K562 (cell line): Measurements from ENCODE around the gene SPEF1. TPM values are rescaled to one million over a fixed set of nuclear protein-coding genes. Genes with fewer than 3 reads are reported as not detected.

Source experiments
- ATF1 ChIP-seq, 2 experiments: fragments of 450-650 bp in 1 of 2; IDR thresholded peaks; 2 replicates each; pipeline ENCODE4 v1.6.1; 2016; ENCODE audit warnings: missing compliant biosample characterization in 1 of 2, missing genetic modification characterization in 1 of 2
- C11orf30 ChIP-seq: fragments of 450-650 bp; IDR thresholded peaks from 2 replicates; pipeline ENCODE4 v1.6.1; 2016; ENCODE audit warnings: low read depth, mild to moderate bottlenecking
- CEBPG ChIP-seq, 3 experiments: fragments of 200-800 bp in 1 of 3; sonication (Bioruptor generic) in 1 of 3; sonication (generic) in 1 of 3; formaldehyde crosslinking in 1 of 3; IDR thresholded peaks in 2 of 3; conservative IDR thresholded peaks in 1 of 3; 2 replicates each; pipeline versions ENCODE4 v1.6.1 to v1.8.0; 2016 to 2022; ENCODE audit warnings: missing compliant biosample characterization in 2 of 3, missing genetic modification characterization in 2 of 3, mild to moderate bottlenecking in 1 of 3, missing genetic modification reagents in 1 of 3
- CHD2 ChIP-seq: IDR thresholded peaks from 2 replicates; pipeline ENCODE4 v1.6.1; 2011; ENCODE audit warnings: low read depth, low read length
- CTCF ChIP-seq, 3 experiments: IDR thresholded peaks in 2 of 3; conservative IDR thresholded peaks in 1 of 3; 2 replicates each; pipeline ENCODE4 v1.5.1; 2011 to 2012; ENCODE audit warnings: low read length in 3 of 3, mild to moderate bottlenecking in 3 of 3, control low read depth in 2 of 3, improper control_type of control experiment in 1 of 3, inconsistent platforms in 1 of 3, low read depth in 1 of 3, mixed read lengths in 1 of 3, moderate library complexity in 1 of 3; ENCODE audit not compliant: insufficient read depth in 2 of 3
- DIDO1 ChIP-seq: fragments of 450-650 bp; IDR thresholded peaks from 2 replicates; pipeline ENCODE4 v1.6.1; 2016; ENCODE audit warnings: low read depth, missing biosample characterization, missing genetic modification characterization
- EWSR1 ChIP-seq: fragments of 450-650 bp; IDR thresholded peaks from 2 replicates; pipeline ENCODE4 v1.6.1; 2018; ENCODE audit warnings: borderline replicate concordance, mild to moderate bottlenecking, low read depth, moderate library complexity; ENCODE audit not compliant: partially characterized antibody
- GABPB1 ChIP-seq: sonication (generic); formaldehyde crosslinking; IDR thresholded peaks from 2 replicates; pipeline ENCODE4 v1.8.0; 2022; ENCODE audit warnings: mild to moderate bottlenecking, missing genetic modification reagents
- ILF3 ChIP-seq: fragments of 450-650 bp; IDR thresholded peaks from 2 replicates; pipeline ENCODE4 v1.6.1; 2018; ENCODE audit warnings: antibody characterized with exemption, mild to moderate bottlenecking, moderate library complexity, borderline replicate concordance
- MTA3 ChIP-seq: fragments of 450-650 bp; formaldehyde crosslinking; IDR thresholded peaks from 2 replicates; pipeline ENCODE4 v1.6.1; 2017; ENCODE audit warnings: mild to moderate bottlenecking, borderline replicate concordance
- NR2C1 ChIP-seq, 2 experiments: fragments of 450-650 bp; IDR thresholded peaks; 2 replicates each; pipeline ENCODE4 v1.6.1; 2017; ENCODE audit warnings: mild to moderate bottlenecking in 2 of 2, antibody characterized with exemption in 1 of 2, inconsistent platforms in 1 of 2, missing compliant biosample characterization in 1 of 2, missing genetic modification characterization in 1 of 2
- OTX1 ChIP-seq: fragments of 450-650 bp; formaldehyde crosslinking; IDR thresholded peaks from 2 replicates; pipeline ENCODE4 v1.4.0; 2022; ENCODE audit warnings: mild to moderate bottlenecking
- RBM17 ChIP-seq: fragments of 200-400 bp; formaldehyde crosslinking; IDR thresholded peaks from 2 replicates; pipeline ENCODE4 v1.6.1; 2017; ENCODE audit warnings: low read depth, mild to moderate bottlenecking, low read length, borderline replicate concordance
- SIN3A ChIP-seq, 2 experiments: fragments of 150-350 bp in 1 of 2; IDR thresholded peaks; 2 replicates each; pipeline ENCODE4 v1.6.1; 2011 to 2016; ENCODE audit warnings: borderline replicate concordance in 2 of 2, low read depth in 2 of 2, low read length in 2 of 2, mild to moderate bottlenecking in 2 of 2, moderate library complexity in 2 of 2; ENCODE audit not compliant: control insufficient read depth in 1 of 2
- SOX6 ChIP-seq: fragments of 450-650 bp; IDR thresholded peaks from 2 replicates; pipeline ENCODE4 v1.6.1; 2014; ENCODE audit warnings: mild to moderate bottlenecking
- STAG1 ChIP-seq: sonication (generic); formaldehyde crosslinking; IDR thresholded peaks from 2 replicates; pipeline ENCODE4 v1.5.0; 2020; ENCODE audit warnings: missing genetic modification reagents, borderline replicate concordance
- TAF9B ChIP-seq: fragments of 450-650 bp; IDR thresholded peaks from 2 replicates; pipeline ENCODE4 v1.6.1; 2018; ENCODE audit warnings: mild to moderate bottlenecking; ENCODE audit not compliant: partially characterized antibody
- TBL1XR1 ChIP-seq, 2 experiments: IDR thresholded peaks; 2 replicates each; pipeline ENCODE4 v1.6.1; 2012; ENCODE audit warnings: improper control_type of control experiment in 2 of 2, low read length in 2 of 2, mild to moderate bottlenecking in 1 of 2
- TEAD4 ChIP-seq, 2 experiments: sonication (generic) in 1 of 2; formaldehyde crosslinking in 1 of 2; IDR thresholded peaks; 2 replicates each; pipeline versions ENCODE4 v1.6.1 to v1.8.0; 2012 to 2022; ENCODE audit warnings: borderline replicate concordance in 1 of 2, inconsistent platforms in 1 of 2, low read length in 1 of 2, mild to moderate bottlenecking in 1 of 2, missing genetic modification reagents in 1 of 2
- TRIM24 ChIP-seq, 2 experiments: fragments of 450-650 bp; IDR thresholded peaks; 2 replicates each; pipeline ENCODE4 v1.6.1; 2016
- ZNF175 ChIP-seq: fragments of 200-800 bp; sonication (Bioruptor generic); IDR thresholded peaks from 2 replicates; pipeline ENCODE4 v1.6.1; 2016; ENCODE audit warnings: low read depth, mild to moderate bottlenecking, missing genetic modification characterization, missing compliant biosample characterization
- ZNF3 ChIP-seq: fragments of 250-450 bp; sonication (Bioruptor Pico); IDR thresholded peaks from 2 replicates; pipeline ENCODE4 v1.5.0; 2021; ENCODE audit warnings: mild to moderate bottlenecking, moderate library complexity
- ZNF324 ChIP-seq: fragments of 250-450 bp; sonication (Bioruptor Pico); IDR thresholded peaks from 2 replicates; pipeline ENCODE4 v1.4.0; 2020; ENCODE audit warnings: mild to moderate bottlenecking
- ZNF354B ChIP-seq: fragments of 250-450 bp; sonication (Bioruptor Pico); IDR thresholded peaks from 2 replicates; pipeline ENCODE4 v1.4.0; 2020
- ZNF551 ChIP-seq: fragments of 250-450 bp; sonication (Bioruptor Pico); IDR thresholded peaks from 2 replicates; pipeline ENCODE4 v1.5.0; 2021; ENCODE audit warnings: mild to moderate bottlenecking, moderate library complexity
- polyA plus RNA-seq, 8 experiments: library from polyadenylated mRNA; depleted of rRNA in 4 of 8; stranded (reverse) in 5 of 8; unstranded in 3 of 8; fragments of >200 nt; fragmentation: Nextera tagmentation in 2 of 8; fragmentation: Illumina TruSeq in 1 of 8; extraction: Ambion mirVana in 2 of 8; extraction: Trizol in 1 of 8; gene quantifications; 2 replicates each; pipeline versions ENCODE4 v1.2.1 to v1.2.3, GENCODE V29; 2011 to 2014; ENCODE audit warnings: inconsistent platforms in 1 of 8, missing spikeins in 1 of 8
- total RNA-seq, 7 experiments: library from RNA; depleted of rRNA in 6 of 7; stranded (reverse); fragments of >200 nt in 6 of 7; fragmentation: Illumina TruSeq in 2 of 7; extraction: Trizol in 2 of 7; gene quantifications; 2 replicates each; pipeline versions ENCODE4 v1.2.1 to v1.2.3, GENCODE V29; 2011 to 2021; ENCODE audit warnings: low replicate concordance in 1 of 7
- TF ChIP-seq, protein P1 (sequence below): sonication (generic); formaldehyde crosslinking; IDR thresholded peaks from 2 replicates; pipeline ENCODE4 v1.9.0; 2022; ENCODE audit warnings: mild to moderate bottlenecking, missing genetic modification reagents
- TF ChIP-seq, protein P2 (sequence below): fragments of 250-450 bp; sonication (Bioruptor Pico); IDR thresholded peaks from 2 replicates; pipeline ENCODE4 v1.5.0; 2020; ENCODE audit warnings: mild to moderate bottlenecking

The SPEF1 gene
- total and polyA plus RNA-seq, 9 of the 15 experiments (the other 6 are each of a cell fraction or from before 2014, with no cell fraction given), result not detected

- TF ChIP-seq ATF1 (CRISPR knock-in tag; IDR thresholded peaks at IDR 0.05), result no peak
- TF ChIP-seq ATF1 (tag; IDR thresholded peaks at IDR 0.05), result no peak
- TF ChIP-seq NR2C1 (IDR thresholded peaks at IDR 0.05), result no peak
- TF ChIP-seq NR2C1 (tag; IDR thresholded peaks at IDR 0.05), result no peak
- no peak for TF ChIP-seq TAF9B
- no peak for TF ChIP-seq EWSR1
- TF ChIP-seq CHD2, result peak; percentile 46
- TF ChIP-seq ILF3, result no peak
- no peak for TF ChIP-seq RBM17
- no peak for TF ChIP-seq SOX6
- TF ChIP-seq CEBPG (CRISPR knock-in tag; IDR thresholded peaks at IDR 0.05), result 0 out of 2 replicates have a peak, but pooled peaks have one; percentile 13
- no peak for TF ChIP-seq CEBPG (tag; conservative IDR thresholded peaks at IDR 0.05 in 1 of 2, IDR thresholded peaks at IDR 0.05 in 1 of 2)
- TF ChIP-seq ZNF551, result no peak
- no peak for TF ChIP-seq MTA3
- TF ChIP-seq, protein P1, sequence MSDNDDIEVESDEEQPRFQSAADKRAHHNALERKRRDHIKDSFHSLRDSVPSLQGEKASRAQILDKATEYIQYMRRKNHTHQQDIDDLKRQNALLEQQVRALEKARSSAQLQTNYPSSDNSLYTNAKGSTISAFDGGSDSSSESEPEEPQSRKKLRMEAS (CRISPR knock-in tag), result peak; percentile 56; the same call in 1 of the 2 replicates
- TF ChIP-seq DIDO1, result no peak
- no peak for TF ChIP-seq STAG1 (CRISPR knock-in tag)
- no peak for TF ChIP-seq TBL1XR1 (IDR thresholded peaks at IDR 0.05; ENCODE audit: low read length in 2 of 2)
- no peak for TF ChIP-seq C11orf30
- TF ChIP-seq ZNF3 (CRISPR knock-in tag), result no peak
- TF ChIP-seq ZNF354B, result no peak
- no peak for TF ChIP-seq GABPB1 (CRISPR knock-in tag)
- TF ChIP-seq, protein P2, sequence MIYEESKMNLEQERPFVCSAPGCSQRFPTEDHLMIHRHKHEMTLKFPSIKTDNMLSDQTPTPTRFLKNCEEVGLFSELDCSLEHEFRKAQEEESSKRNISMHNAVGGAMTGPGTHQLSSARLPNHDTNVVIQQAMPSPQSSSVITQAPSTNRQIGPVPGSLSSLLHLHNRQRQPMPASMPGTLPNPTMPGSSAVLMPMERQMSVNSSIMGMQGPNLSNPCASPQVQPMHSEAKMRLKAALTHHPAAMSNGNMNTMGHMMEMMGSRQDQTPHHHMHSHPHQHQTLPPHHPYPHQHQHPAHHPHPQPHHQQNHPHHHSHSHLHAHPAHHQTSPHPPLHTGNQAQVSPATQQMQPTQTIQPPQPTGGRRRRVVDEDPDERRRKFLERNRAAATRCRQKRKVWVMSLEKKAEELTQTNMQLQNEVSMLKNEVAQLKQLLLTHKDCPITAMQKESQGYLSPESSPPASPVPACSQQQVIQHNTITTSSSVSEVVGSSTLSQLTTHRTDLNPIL (CRISPR knock-in tag), result no peak
- no peak for TF ChIP-seq OTX1 (CRISPR knock-in tag)
- no peak for TF ChIP-seq SIN3A (IDR thresholded peaks at IDR 0.05; ENCODE audit: borderline replicate concordance in 2 of 2, control insufficient read depth in 1 of 2, low read depth in 2 of 2, low read length in 2 of 2)
- no peak for TF ChIP-seq TEAD4 (IDR thresholded peaks at IDR 0.05; ENCODE audit: low read length)
- 0 out of 2 replicates have a peak, but pooled peaks have one; percentile 69 for TF ChIP-seq TEAD4 (CRISPR knock-in tag; IDR thresholded peaks at IDR 0.05; ENCODE audit: borderline replicate concordance)
- no peak for TF ChIP-seq TRIM24 (IDR thresholded peaks at IDR 0.05)
- TF ChIP-seq ZNF175 (CRISPR knock-in tag), result no peak
- 0 out of 6 replicates have a peak, but pooled peaks of 1 of the 3 experiments have one; percentile 8 for TF ChIP-seq CTCF (IDR thresholded peaks at IDR 0.05 in 2 of 3, conservative IDR thresholded peaks at IDR 0.05 in 1 of 3; ENCODE audit: insufficient read depth in 2 of 3, low read depth in 1 of 3, low read length in 3 of 3)
- TF ChIP-seq ZNF324 (CRISPR knock-in tag), result no peak
Measured at GRCh38 chr20:3786126-3786484, 4.9 kb upstream of the SPEF1 start (continued).
